NK-92 (cell line): ENCODE measurements around the gene UST.
"Not testable (repeated sequence)": the region's sequence is repeated elsewhere in the genome, so short reads cannot be mapped to it uniquely, and the experiment has no call there.

Experiments used
- DNase-seq: peaks from one replicate; lab custom pipeline; 2025; ENCODE audit not compliant: unreplicated experiment; lab: John Stamatoyannopoulos, UW

The UST gene

GRCh38 chr6:148735989-148736388, 10.8 kb upstream of the UST start:
- DNase-seq, result no peak

- no peak for DNase-seq
Measured at GRCh38 chr6:148736774-148737412, 9.9 kb upstream of the UST start.

GRCh38 chr6:148737806-148738205, 9.0 kb upstream of the UST start:
- DNase-seq, result no peak

GRCh38 chr6:148738946-148739821, 7.6 kb upstream of the UST start:
- DNase-seq, result no peak

- DNase-seq, result no peak
Measured at GRCh38 chr6:148739822-148740128, 7.1 kb upstream of the UST start.

- DNase-seq, result no peak
Measured at GRCh38 chr6:148743476-148743875, 3.4 kb upstream of the UST start.

- DNase-seq, result no peak
Measured at GRCh38 chr6:148745926-148746325, 904 bp upstream of the UST start.

GRCh38 chr6:148747145-148747470, 278 bp downstream of the UST start:
- no peak for DNase-seq

GRCh38 chr6:148747471-148748165, 788 bp downstream of the UST start:
- no peak for DNase-seq

GRCh38 chr6:148749674-148750073, 2.8 kb downstream of the UST start:
- DNase-seq, result no peak

GRCh38 chr6:148750838-148751792, 4.3 kb downstream of the UST start:
- DNase-seq, result no peak

GRCh38 chr6:148751793-148752170, 5.0 kb downstream of the UST start:
- no peak for DNase-seq

GRCh38 chr6:148755379-148755778, 8.5 kb downstream of the UST start:
- DNase-seq, result not testable (repeated sequence)

GRCh38 chr6:148757944-148758480, 11.2 kb downstream of the UST start:
- no peak for DNase-seq

- DNase-seq, result no peak
Measured at GRCh38 chr6:148758492-148758891, 11.7 kb downstream of the UST start.

GRCh38 chr6:148760258-148760534, 13.4 kb downstream of the UST start:
- DNase-seq, result no peak

GRCh38 chr6:148760568-148761526, 14.0 kb downstream of the UST start:
- no peak for DNase-seq

- no peak for DNase-seq
Measured at GRCh38 chr6:148761527-148762011, 14.7 kb downstream of the UST start.

GRCh38 chr6:148762231-148762630, 15.4 kb downstream of the UST start:
- DNase-seq, result no peak
